Loucy (cell line): Measurements from ENCODE around the gene CA5A.
"Not testable (repeated sequence)": the region's sequence is repeated elsewhere in the genome, so short reads cannot be mapped to it uniquely, and the experiment has no call there.

Source experiments
- EZH2phosphoT487 ChIP-seq: fragments of 200-600 bp; IDR thresholded peaks from 2 replicates; pipeline ENCODE4 v1.6.1; 2018; ENCODE audit warnings: antibody characterized with exemption, mild to moderate bottlenecking, moderate library complexity, borderline replicate concordance
- TF ChIP-seq, protein P1 (sequence below): fragments of 200-600 bp; sonication (generic); conservative IDR thresholded peaks from 2 replicates; pipeline ENCODE4 v1.5.1; 2014; ENCODE audit warnings: mild to moderate bottlenecking, antibody characterized with exemption, low read length

- TF ChIP-seq, protein P1, sequence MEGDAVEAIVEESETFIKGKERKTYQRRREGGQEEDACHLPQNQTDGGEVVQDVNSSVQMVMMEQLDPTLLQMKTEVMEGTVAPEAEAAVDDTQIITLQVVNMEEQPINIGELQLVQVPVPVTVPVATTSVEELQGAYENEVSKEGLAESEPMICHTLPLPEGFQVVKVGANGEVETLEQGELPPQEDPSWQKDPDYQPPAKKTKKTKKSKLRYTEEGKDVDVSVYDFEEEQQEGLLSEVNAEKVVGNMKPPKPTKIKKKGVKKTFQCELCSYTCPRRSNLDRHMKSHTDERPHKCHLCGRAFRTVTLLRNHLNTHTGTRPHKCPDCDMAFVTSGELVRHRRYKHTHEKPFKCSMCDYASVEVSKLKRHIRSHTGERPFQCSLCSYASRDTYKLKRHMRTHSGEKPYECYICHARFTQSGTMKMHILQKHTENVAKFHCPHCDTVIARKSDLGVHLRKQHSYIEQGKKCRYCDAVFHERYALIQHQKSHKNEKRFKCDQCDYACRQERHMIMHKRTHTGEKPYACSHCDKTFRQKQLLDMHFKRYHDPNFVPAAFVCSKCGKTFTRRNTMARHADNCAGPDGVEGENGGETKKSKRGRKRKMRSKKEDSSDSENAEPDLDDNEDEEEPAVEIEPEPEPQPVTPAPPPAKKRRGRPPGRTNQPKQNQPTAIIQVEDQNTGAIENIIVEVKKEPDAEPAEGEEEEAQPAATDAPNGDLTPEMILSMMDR: not testable (repeated sequence)
- TF ChIP-seq EZH2phosphoT487: not testable (repeated sequence)
Observed at GRCh38 chr16:87983072-87983736, 46.9 kb upstream of the CA5A start.
